T-cell (primary cell): ENCODE results near the gene ZNF282. TPM values are rescaled to one million over a fixed set of nuclear protein-coding genes. Genes with fewer than 3 reads are reported as not detected.

Experiments
- ATAC-seq, 4 experiments: fragments of 200-7000 bp in 3 of 4; fragments of 150-1000 bp in 1 of 4; cut with Tn5 transposase; replicated peaks in 1 of 4; 1 replicate in 3 of 4; 2 replicates in 1 of 4; pipeline ENCODE4 v1.10.0; 2021; ENCODE audit warnings: moderate library complexity in 3 of 4, mild to moderate bottlenecking in 2 of 4, moderate number of reproducible peaks in 1 of 4
- CTCF ChIA-PET, 2 donors: fragments of 300-600 bp; sonication (Branson Sonifier 250); formaldehyde crosslinking; loops; one replicate each; lab custom pipeline; 2022; ENCODE audit warnings: antibody characterized with exemption in 2 of 2; lab: Charles Lee
- POLR2A ChIA-PET, 2 donors: fragments of 300-600 bp; sonication (Branson Sonifier 250); formaldehyde crosslinking; loops; one replicate each; lab custom pipeline; 2022; ENCODE audit warnings: antibody characterized with exemption in 2 of 2; lab: Charles Lee
- DNase-seq, 35 experiments: peaks; one replicate each; pipeline versions ENCODE4 v3.0.0 to v3.0.0-alpha.2; 2013 to 2023
- H3K27ac ChIP-seq: one replicate; pipeline ENCODE4 v1.5.1; 2013; ENCODE audit warnings: low read length
- H3K27me3 ChIP-seq, 2 experiments: replicated peaks in 1 of 2; 1 replicate in 1 of 2; 2 replicates in 1 of 2; pipeline versions ENCODE4 v1.6.1 to v1.7.0; 2013; ENCODE audit warnings: low read length in 1 of 2, mixed read lengths in 1 of 2; ENCODE audit not compliant: control insufficient read depth in 2 of 2, insufficient read depth in 2 of 2; ENCODE audit errors: extremely low read depth in 1 of 2
- H3K36me3 ChIP-seq, 2 donors: 1 replicate in 1 of 2; 2 replicates in 1 of 2; pipeline versions ENCODE4 v1.6.1 to v1.7.0; 2013; ENCODE audit warnings: low read length in 1 of 2; ENCODE audit not compliant: control insufficient read depth in 2 of 2, insufficient read depth in 1 of 2; ENCODE audit errors: extremely low read depth in 1 of 2
- H3K4me1 ChIP-seq, 2 experiments: 1 replicate in 1 of 2; 2 replicates in 1 of 2; pipeline versions ENCODE4 v1.6.1 to v1.7.0; 2013; ENCODE audit warnings: low read length in 2 of 2, mixed read lengths in 1 of 2; ENCODE audit not compliant: insufficient read depth in 2 of 2, control insufficient read depth in 1 of 2; ENCODE audit errors: extremely low read depth in 1 of 2
- H3K4me3 ChIP-seq, 2 donors: 1 replicate in 1 of 2; 2 replicates in 1 of 2; pipeline versions ENCODE4 v1.5.1 to v1.7.0; 2013; ENCODE audit warnings: mild to moderate bottlenecking in 2 of 2, low read length in 1 of 2, moderate library complexity in 1 of 2; ENCODE audit not compliant: control insufficient read depth in 1 of 2; ENCODE audit errors: extremely low read depth in 1 of 2
- H3K9me3 ChIP-seq: 2 replicates; pipeline ENCODE4 v1.7.0; 2013
- H3K27ac Mint-ChIP-seq, 2 donors: one replicate each; pipeline ENCODE4 v1.8.0; 2020 to 2021; ENCODE audit warnings: mild to moderate bottlenecking in 2 of 2, mixed read lengths in 2 of 2
- H3K27me3 Mint-ChIP-seq, 2 donors: one replicate each; pipeline ENCODE4 v1.8.0; 2021 to 2022; ENCODE audit warnings: mixed read lengths in 2 of 2
- H3K36me3 Mint-ChIP-seq: one replicate; pipeline ENCODE4 v1.8.0; 2021; ENCODE audit warnings: mixed read lengths
- H3K4me1 Mint-ChIP-seq, 3 donors: one replicate each; pipeline ENCODE4 v1.8.0; 2020 to 2022; ENCODE audit warnings: mixed read lengths in 3 of 3, mild to moderate bottlenecking in 1 of 3
- H3K4me3 Mint-ChIP-seq, 3 donors: one replicate each; pipeline ENCODE4 v1.8.0; 2020 to 2022; ENCODE audit warnings: mild to moderate bottlenecking in 3 of 3, mixed read lengths in 3 of 3, moderate library complexity in 3 of 3
- H3K9me3 Mint-ChIP-seq, 3 donors: one replicate each; pipeline ENCODE4 v1.8.0; 2020 to 2022; ENCODE audit warnings: mixed read lengths in 3 of 3
- WGBS: methylation state at CpG from one replicate; pipeline ENCODE4 v1.1.5; 2013; ENCODE audit warnings: missing lambda C conversion rate; ENCODE audit not compliant: insufficient coverage; 5-methylcytosine and 5-hydroxymethylcytosine counted together
- total RNA-seq, 35 experiments: library from RNA in 6 of 35; stranded (reverse) in 6 of 35; fragments of 120-200 nt in 1 of 35; gene quantifications; one replicate each; pipeline versions ENCODE4 v1.2.1 to v1.2.4 and lab custom pipeline; 2013 to 2026

Gene ZNF282
- total RNA-seq, 5 donors from 2014 or later (not counting 1 experiment from before 2014, with no cell fraction given), result 14.8 to 29.1 (median 22.4) TPM

DNA sequence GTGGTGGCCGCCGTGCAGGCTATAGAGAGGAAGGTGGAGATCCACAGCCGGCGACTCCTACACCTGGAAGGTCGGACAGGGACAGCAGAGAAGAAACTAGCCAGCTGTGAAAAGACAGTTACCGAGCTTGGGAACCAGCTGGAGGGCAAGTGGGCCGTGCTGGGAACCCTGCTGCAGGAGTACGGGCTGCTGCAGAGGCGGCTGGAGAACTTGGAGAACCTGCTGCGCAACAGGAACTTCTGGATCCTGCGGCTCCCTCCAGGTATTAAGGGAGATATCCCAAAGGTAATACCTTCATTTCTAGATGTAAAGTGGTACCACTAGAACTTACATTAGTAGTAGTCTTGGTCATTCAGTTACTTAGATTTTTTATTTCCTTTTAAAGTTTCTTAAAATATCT, 41.3 kb upstream of the ZNF282 start:
- H3K27me3 ChIP-seq, result no peaks in the 10 kb centered on the region
- peaks cover 33% of the 10 kb centered on the region for H3K36me3 Mint-ChIP-seq
- no peak overlapping the region for H3K27ac ChIP-seq
- H3K9me3 Mint-ChIP-seq, result no peaks in the 10 kb centered on the region
- ChIA-PET CTCF (interaction anchor here in 1 of 2 donors (0.7 kb wide), 1 partner anchor 1132 kb away, joined by 3 read pairs; no protein-coding TSS in a partner anchor), POLR2A (no interaction called here)
- ATAC-seq, result no peak
- no peaks in the 10 kb centered on the region for H3K9me3 ChIP-seq
- no peak overlapping the region for H3K4me3 ChIP-seq
- H3K27ac Mint-ChIP-seq, result no peak overlapping the region
- H3K36me3 ChIP-seq, result peaks cover 0 to 29% of the 10 kb centered on the region in 2 donors
- 97% methylated on average over 6 of the region's 11 CpGs for WGBS
- peaks cover 0 to 12% of the 10 kb centered on the region in 2 experiments for H3K4me1 ChIP-seq
- no peaks in the 10 kb centered on the region for H3K27me3 Mint-ChIP-seq
- H3K4me3 Mint-ChIP-seq, result no peak overlapping the region
- DNase-seq, result no peak
- peaks cover 29 to 39% (median 37%) of the 10 kb centered on the region in 3 donors for H3K4me1 Mint-ChIP-seq

DNA sequence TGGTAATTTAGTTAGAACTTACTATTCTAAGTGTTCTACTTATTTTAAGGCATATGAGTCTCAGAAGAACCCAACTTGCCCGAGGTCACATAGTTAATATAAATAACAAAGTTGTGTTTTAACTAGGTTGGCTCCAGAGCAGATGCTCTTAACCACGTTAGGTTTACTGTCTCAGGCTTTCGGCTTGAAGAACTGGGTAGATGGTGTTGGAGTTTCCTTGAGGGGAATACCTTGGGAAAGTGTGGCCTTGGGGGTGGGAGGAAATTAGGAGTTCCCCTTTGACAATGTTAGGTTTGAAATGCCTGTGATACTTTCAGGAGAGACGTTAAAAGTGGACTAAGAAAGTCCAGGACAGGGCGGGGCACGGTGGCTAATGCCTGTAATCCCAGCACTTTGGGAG, 38.4 kb upstream of the ZNF282 start:
- ChIA-PET CTCF (interaction anchor here (0.7 kb wide), 2 partner anchors 693 to 1346 kb away, joined by 4 read pairs; no protein-coding TSS in a partner anchor), POLR2A (no interaction called here)
- Histone ChIP-seq H3K9me3 (no peaks in the 10 kb centered on the region), H3K36me3 (peaks cover 0 to 38% of the 10 kb centered on the region in 2 donors), H3K27me3 (no peaks in the 10 kb centered on the region), H3K4me3 (no peak overlapping the region), H3K4me1 (peaks cover 0 to 10% of the 10 kb centered on the region in 2 experiments), H3K27ac (no peak overlapping the region)
- peaks cover 29% of the 10 kb centered on the region for H3K36me3 Mint-ChIP-seq
- H3K4me3 Mint-ChIP-seq, result no peak overlapping the region
- peaks cover 27 to 34% (median 27%) of the 10 kb centered on the region in 3 donors for H3K4me1 Mint-ChIP-seq
- no peaks in the 10 kb centered on the region for H3K9me3 Mint-ChIP-seq
- whole genome bisulfite sequencing, result 96% methylated on average over 3 of the region's 6 CpGs
- no peaks in the 10 kb centered on the region for H3K27me3 Mint-ChIP-seq
- H3K27ac Mint-ChIP-seq, result no peak overlapping the region
- DNase-seq (no peak), ATAC-seq (no peak)

GRCh38 chr7:149161241-149161848, 34.0 kb upstream of the ZNF282 start:
- CTCF ChIA-PET, result interaction anchor here in 1 of 2 donors (0.6 kb wide), 1 partner anchor 95 kb away, joined by 4 read pairs; no protein-coding TSS in a partner anchor
- Mint-ChIP-seq H3K4me1 (peaks cover 9 to 22% (median 20%) of the 10 kb centered on the region in 3 donors), H3K27me3 (no peaks in the 10 kb centered on the region), H3K36me3 (peaks cover 24% of the 10 kb centered on the region), H3K9me3 (no peaks in the 10 kb centered on the region), H3K27ac (peak overlapping the region in 1 of 2 donors; percentile 58), H3K4me3 (no peak overlapping the region)
- H3K27me3 ChIP-seq, result no peaks in the 10 kb centered on the region
- H3K9me3 ChIP-seq, result no peaks in the 10 kb centered on the region
- H3K4me3 ChIP-seq, result no peak overlapping the region
- H3K4me1 ChIP-seq, result peaks cover 0 to 5% of the 10 kb centered on the region in 2 experiments
- peaks cover 3 to 43% of the 10 kb centered on the region in 2 donors for H3K36me3 ChIP-seq
- WGBS, result 78% methylated on average over 3 of the region's 5 CpGs
- ATAC-seq, result no peak
- POLR2A ChIA-PET, result interaction anchor here (0.6 to 0.7 kb wide), 2 partner anchors 74 to 127 kb away, joined by 3 read pairs; no protein-coding TSS in a partner anchor
- no peak for DNase-seq
- H3K27ac ChIP-seq, result no peak overlapping the region

GRCh38 chr7:149166142-149166541, 29.2 kb upstream of the ZNF282 start:
- H3K36me3 Mint-ChIP-seq, result peaks cover 32% of the 10 kb centered on the region
- ATAC-seq, result no peak
- no peaks in the 10 kb centered on the region for H3K9me3 ChIP-seq

DNA sequence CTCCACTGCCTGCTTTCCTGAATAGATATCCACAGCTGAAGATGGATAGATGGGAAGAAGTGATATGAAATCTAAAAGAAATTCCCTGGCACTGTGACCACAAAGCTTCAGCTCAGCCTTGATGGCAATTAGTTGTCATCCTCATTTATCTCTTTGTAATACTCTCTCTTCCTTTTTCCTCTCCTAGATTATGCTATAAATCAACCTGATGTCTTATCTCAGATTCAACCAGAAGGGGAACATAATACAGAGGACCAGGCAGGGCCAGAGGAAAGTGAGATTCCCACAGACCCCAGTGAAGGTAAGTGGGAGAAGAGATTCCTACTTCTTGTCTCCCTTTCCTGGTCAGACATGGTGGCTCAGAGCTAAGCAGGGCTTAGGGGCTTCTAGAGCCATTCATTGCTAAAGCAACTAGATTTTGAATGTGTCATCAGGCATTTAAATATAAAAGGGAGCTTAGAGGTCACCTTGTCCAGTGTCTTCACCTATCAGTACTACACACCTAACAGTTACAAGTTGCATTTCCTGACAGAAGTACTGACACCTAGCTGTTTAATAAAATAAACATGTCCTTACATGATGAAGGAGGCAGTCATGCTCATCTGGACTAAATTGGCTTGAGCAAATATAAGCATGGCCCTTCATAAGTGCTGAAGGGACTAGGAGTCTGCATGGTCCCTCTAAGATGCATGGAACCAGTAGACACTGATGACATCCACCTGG, 28.6 kb upstream of the ZNF282 start:
- H3K27ac Mint-ChIP-seq, result no peak overlapping the region
- CTCF ChIA-PET, result no interaction called here
- POLR2A ChIA-PET, result no interaction called here
- peaks cover 32% of the 10 kb centered on the region for H3K36me3 Mint-ChIP-seq
- no peaks in the 10 kb centered on the region for H3K27me3 Mint-ChIP-seq
- H3K9me3 Mint-ChIP-seq, result no peaks in the 10 kb centered on the region
- Histone ChIP-seq H3K4me3 (no peak overlapping the region), H3K27me3 (no peaks in the 10 kb centered on the region), H3K9me3 (no peaks in the 10 kb centered on the region), H3K27ac (no peak overlapping the region), H3K36me3 (peaks cover 18 to 52% of the 10 kb centered on the region in 2 donors), H3K4me1 (no peaks in the 10 kb centered on the region)
- DNase-seq (no peak), ATAC-seq (no peak)
- no peak overlapping the region for H3K4me3 Mint-ChIP-seq
- no peaks in the 10 kb centered on the region for H3K4me1 Mint-ChIP-seq

More at GRCh38 chr7:149166142-149166541, 29.2 kb upstream of the ZNF282 start:
- Histone ChIP-seq H3K4me1 (peaks cover 0 to under 1% of the 10 kb centered on the region in 2 experiments), H3K4me3 (no peak overlapping the region), H3K27ac (no peak overlapping the region), H3K27me3 (no peaks in the 10 kb centered on the region), H3K36me3 (peaks cover 18 to 56% of the 10 kb centered on the region in 2 donors)
- peaks cover 0 to 3% (median 2%) of the 10 kb centered on the region in 3 donors for H3K4me1 Mint-ChIP-seq
- no peak for DNase-seq
- no peak overlapping the region for H3K4me3 Mint-ChIP-seq
- no peaks in the 10 kb centered on the region for H3K27me3 Mint-ChIP-seq
- ChIA-PET POLR2A (no interaction called here), CTCF (no interaction called here)
- H3K9me3 Mint-ChIP-seq, result no peaks in the 10 kb centered on the region
- no peak overlapping the region for H3K27ac Mint-ChIP-seq
- no CpG with 5 or more reads among the region's 1 CpG for WGBS

GRCh38 chr7:149171892-149172533, 23.3 kb upstream of the ZNF282 start:
- ATAC-seq (no peak), DNase-seq (no peak)
- Histone ChIP-seq H3K4me1 (no peaks in the 10 kb centered on the region), H3K27ac (no peak overlapping the region), H3K27me3 (no peaks in the 10 kb centered on the region), H3K4me3 (no peak overlapping the region), H3K9me3 (no peaks in the 10 kb centered on the region), H3K36me3 (peaks cover 12 to 53% of the 10 kb centered on the region in 2 donors)
- WGBS, result 90% methylated on average over 2 of the region's 9 CpGs
- Mint-ChIP-seq H3K4me1 (no peaks in the 10 kb centered on the region), H3K27ac (no peak overlapping the region), H3K36me3 (peaks cover 23% of the 10 kb centered on the region), H3K4me3 (no peak overlapping the region), H3K27me3 (no peaks in the 10 kb centered on the region), H3K9me3 (no peaks in the 10 kb centered on the region)
- CTCF ChIA-PET, result no interaction called here
- POLR2A ChIA-PET, result no interaction called here
